IMR-90 (cell line): ENCODE measurements around the gene MAP7D1.

Source experiments
- BHLHE40 ChIP-seq: fragments of 150-350 bp; IDR thresholded peaks from 2 replicates; pipeline ENCODE4 v1.6.1; 2016; ENCODE audit warnings: mild to moderate bottlenecking, low read depth, low read length
- CEBPB ChIP-seq: IDR thresholded peaks from 2 replicates; pipeline ENCODE4 v1.6.1; 2012; ENCODE audit warnings: low read depth, low read length, improper control_type of control experiment
- CHD1 ChIP-seq: IDR thresholded peaks from 2 replicates; pipeline ENCODE4 v1.6.1; 2012; ENCODE audit warnings: low read depth, low read length, improper control_type of control experiment
- CTCF ChIP-seq: conservative IDR thresholded peaks from 2 replicates; pipeline ENCODE4 v1.5.1; 2012; ENCODE audit warnings: mild to moderate bottlenecking, low read depth, low read length, improper control_type of control experiment
- FOS ChIP-seq: fragments of 150-350 bp; IDR thresholded peaks from 2 replicates; pipeline ENCODE4 v1.6.1; 2016; ENCODE audit warnings: low read depth, low read length
- MAFK ChIP-seq: IDR thresholded peaks from 2 replicates; pipeline ENCODE4 v1.6.1; 2012; ENCODE audit warnings: low read depth, low read length, improper control_type of control experiment
- MAZ ChIP-seq: IDR thresholded peaks from 2 replicates; pipeline ENCODE4 v1.6.1; 2012; ENCODE audit warnings: low read depth, mild to moderate bottlenecking, low read length, improper control_type of control experiment, moderate library complexity, borderline replicate concordance
- MXI1 ChIP-seq: IDR thresholded peaks from 2 replicates; pipeline ENCODE4 v1.6.1; 2012; ENCODE audit warnings: low read depth, mild to moderate bottlenecking, low read length, moderate library complexity, borderline replicate concordance
- POLR2A ChIP-seq: IDR thresholded peaks from 2 replicates; pipeline ENCODE4 v1.6.1; 2012; ENCODE audit warnings: mild to moderate bottlenecking, low read depth, low read length
- RAD21 ChIP-seq: IDR thresholded peaks from 2 replicates; pipeline ENCODE4 v1.6.1; 2012; ENCODE audit warnings: low read length, improper control_type of control experiment
- RCOR1 ChIP-seq: IDR thresholded peaks from 2 replicates; pipeline ENCODE4 v1.6.1; 2012; ENCODE audit warnings: mild to moderate bottlenecking, low read length, improper control_type of control experiment; ENCODE audit not compliant: insufficient replicate concordance
- RFX5 ChIP-seq: IDR thresholded peaks from 2 replicates; pipeline ENCODE4 v1.8.0; 2012; ENCODE audit warnings: low read depth, mild to moderate bottlenecking, low read length, moderate library complexity
- SMC3 ChIP-seq: fragments of 150-350 bp; IDR thresholded peaks from 2 replicates; pipeline ENCODE4 v1.6.1; 2016; ENCODE audit warnings: low read depth, mild to moderate bottlenecking, antibody characterized with exemption, low read length, moderate library complexity
- USF2 ChIP-seq: fragments of 150-350 bp; IDR thresholded peaks from 2 replicates; pipeline ENCODE4 v1.6.1; 2017; ENCODE audit warnings: mild to moderate bottlenecking, antibody characterized with exemption, low read length, low read depth

- TF ChIP-seq POLR2A (no peak), CEBPB (no peak), MAFK (no peak), RAD21 (no peak), CTCF (no peak), FOS (no peak), MXI1 (no peak), CHD1 (no peak), MAZ (no peak), RFX5 (no peak), RCOR1 (no peak), BHLHE40 (no peak), SMC3 (no peak), USF2 (no peak)
Measured at GRCh38 chr1:36161641-36162531, 5.9 kb downstream of the MAP7D1 start.
